ENCODE results near the gene NKX6-1. TPM values are rescaled to one million over a fixed set of nuclear protein-coding genes. Genes with fewer than 3 reads are reported as not detected.

NKX6-1 gene
- total RNA-seq, 1 experiment from 2014 or later: 2.6 TPM

GRCh38 chr4:84501721-84502267 is 2.7 kb upstream of the NKX6-1 start:
- Histone ChIP-seq H3K27me3 (no peaks in the 10 kb centered on the region), H3K36me3 (no peaks in the 10 kb centered on the region), H3K4me3 (no peak overlapping the region), H3K9me3 (no peaks in the 10 kb centered on the region)
- DNase-seq: no peak

GRCh38 chr4:84501202-84501503 is 2.1 kb upstream of the NKX6-1 start:
- Histone ChIP-seq H3K36me3 (no peaks in the 10 kb centered on the region), H3K4me3 (no peak overlapping the region), H3K9me3 (no peaks in the 10 kb centered on the region), H3K27me3 (no peaks in the 10 kb centered on the region)
- DNase-seq: no peak

- H3K9me3 ChIP-seq: no peaks in the 10 kb centered on the region
- no peaks in the 10 kb centered on the region for H3K27me3 ChIP-seq
- H3K4me3 ChIP-seq: no peak overlapping the region
- no peak for DNase-seq
- H3K36me3 ChIP-seq: no peaks in the 10 kb centered on the region
Measured at GRCh38 chr4:84500386-84501201, 1.5 kb upstream of the NKX6-1 start.

GRCh38 chr4:84499624-84499982 is 511 bp upstream of the NKX6-1 start:
- Histone ChIP-seq H3K36me3 (peaks cover 5% of the 10 kb centered on the region; the same call in 1 of the 2 replicates), H3K9me3 (no peaks in the 10 kb centered on the region), H3K4me3 (peak overlapping the region; percentile 67), H3K27me3 (no peaks in the 10 kb centered on the region)
- DNase-seq: no peak

- Histone ChIP-seq H3K9me3 (no peaks in the 10 kb centered on the region), H3K4me3 (peak overlapping the region; percentile 67), H3K36me3 (peaks cover 5% of the 10 kb centered on the region; the same call in 1 of the 2 replicates), H3K27me3 (no peaks in the 10 kb centered on the region)
- peak; percentile 67 for DNase-seq
Measured at GRCh38 chr4:84498203-84498934, 723 bp downstream of the NKX6-1 start.

- no peak for DNase-seq
- peak overlapping the region; percentile 67 for H3K4me3 ChIP-seq
Measured at GRCh38 chr4:84497504-84498202, 1.4 kb downstream of the NKX6-1 start.

GRCh38 chr4:84496706-84497503 is 2.2 kb downstream of the NKX6-1 start:
- Histone ChIP-seq H3K36me3 (peaks cover 5% of the 10 kb centered on the region; the same call in 1 of the 2 replicates), H3K27me3 (no peaks in the 10 kb centered on the region), H3K9me3 (no peaks in the 10 kb centered on the region), H3K4me3 (peak overlapping the region; percentile 67)
- DNase-seq: peak; percentile 44

More at GRCh38 chr4:84497504-84498202, 1.4 kb downstream of the NKX6-1 start:
- H3K27me3 ChIP-seq: no peaks in the 10 kb centered on the region
- H3K36me3 ChIP-seq: peaks cover 5% of the 10 kb centered on the region; the same call in 1 of the 2 replicates
- H3K9me3 ChIP-seq: no peaks in the 10 kb centered on the region

GRCh38 chr4:84496331-84496705 is 2.8 kb downstream of the NKX6-1 start:
- Histone ChIP-seq H3K4me3 (peak overlapping the region; percentile 67), H3K27me3 (no peaks in the 10 kb centered on the region), H3K9me3 (no peaks in the 10 kb centered on the region), H3K36me3 (peaks cover 5% of the 10 kb centered on the region; the same call in 1 of the 2 replicates)
- no peak for DNase-seq

- Histone ChIP-seq H3K9me3 (no peaks in the 10 kb centered on the region), H3K36me3 (peaks cover 5% of the 10 kb centered on the region; the same call in 1 of the 2 replicates), H3K4me3 (no peak overlapping the region), H3K27me3 (no peaks in the 10 kb centered on the region)
- DNase-seq: no peak
Measured at GRCh38 chr4:84495794-84496261, 3.3 kb downstream of the NKX6-1 start.

GRCh38 chr4:84495118-84495793 is 3.8 kb downstream of the NKX6-1 start:
- Histone ChIP-seq H3K27me3 (no peaks in the 10 kb centered on the region), H3K9me3 (no peaks in the 10 kb centered on the region), H3K36me3 (peaks cover 5% of the 10 kb centered on the region; the same call in 1 of the 2 replicates), H3K4me3 (no peak overlapping the region)
- no peak for DNase-seq

GRCh38 chr4:84494531-84494930 is 4.6 kb downstream of the NKX6-1 start:
- no peak overlapping the region for H3K4me3 ChIP-seq
- H3K36me3 ChIP-seq: peaks cover 5% of the 10 kb centered on the region; the same call in 1 of the 2 replicates
- no peaks in the 10 kb centered on the region for H3K27me3 ChIP-seq
- H3K9me3 ChIP-seq: no peaks in the 10 kb centered on the region
- DNase-seq: no peak

- no peaks in the 10 kb centered on the region for H3K27me3 ChIP-seq
- H3K9me3 ChIP-seq: no peaks in the 10 kb centered on the region
- no peak for DNase-seq
- H3K36me3 ChIP-seq: peaks cover 5% of the 10 kb centered on the region; the same call in 1 of the 2 replicates
- H3K4me3 ChIP-seq: no peak overlapping the region
Measured at GRCh38 chr4:84494076-84494475, 5.0 kb downstream of the NKX6-1 start.

GRCh38 chr4:84493092-84493850 is 5.8 kb downstream of the NKX6-1 start:
- Histone ChIP-seq H3K4me3 (no peak overlapping the region), H3K36me3 (peaks cover 5% of the 10 kb centered on the region; the same call in 1 of the 2 replicates), H3K27me3 (no peaks in the 10 kb centered on the region), H3K9me3 (no peaks in the 10 kb centered on the region)
- DNase-seq: no peak

GRCh38 chr4:84492737-84493091 is 6.4 kb downstream of the NKX6-1 start:
- H3K9me3 ChIP-seq: no peaks in the 10 kb centered on the region
- DNase-seq: no peak
- H3K4me3 ChIP-seq: no peak overlapping the region
- peaks cover 5% of the 10 kb centered on the region; the same call in 1 of the 2 replicates for H3K36me3 ChIP-seq
- no peaks in the 10 kb centered on the region for H3K27me3 ChIP-seq

GRCh38 chr4:84492290-84492689 is 6.8 kb downstream of the NKX6-1 start:
- H3K27me3 ChIP-seq: no peaks in the 10 kb centered on the region
- H3K36me3 ChIP-seq: peaks cover 5% of the 10 kb centered on the region; the same call in 1 of the 2 replicates
- no peak overlapping the region for H3K4me3 ChIP-seq
- H3K9me3 ChIP-seq: no peaks in the 10 kb centered on the region
- no peak for DNase-seq
